GDM1 (cell line): ENCODE results near the gene GTF2H4.
A peak's percentile ranks its signal among the peaks of the same experiment; 100 is the strongest.

Experiments used
- DNase-seq: peaks from one replicate; lab custom pipeline; 2025; lab: John Stamatoyannopoulos, UW

The GTF2H4 gene

GRCh38 chr6:30882759-30883684 lies 25.0 kb upstream of the GTF2H4 start:
- DNase-seq, result no peak

DNA sequence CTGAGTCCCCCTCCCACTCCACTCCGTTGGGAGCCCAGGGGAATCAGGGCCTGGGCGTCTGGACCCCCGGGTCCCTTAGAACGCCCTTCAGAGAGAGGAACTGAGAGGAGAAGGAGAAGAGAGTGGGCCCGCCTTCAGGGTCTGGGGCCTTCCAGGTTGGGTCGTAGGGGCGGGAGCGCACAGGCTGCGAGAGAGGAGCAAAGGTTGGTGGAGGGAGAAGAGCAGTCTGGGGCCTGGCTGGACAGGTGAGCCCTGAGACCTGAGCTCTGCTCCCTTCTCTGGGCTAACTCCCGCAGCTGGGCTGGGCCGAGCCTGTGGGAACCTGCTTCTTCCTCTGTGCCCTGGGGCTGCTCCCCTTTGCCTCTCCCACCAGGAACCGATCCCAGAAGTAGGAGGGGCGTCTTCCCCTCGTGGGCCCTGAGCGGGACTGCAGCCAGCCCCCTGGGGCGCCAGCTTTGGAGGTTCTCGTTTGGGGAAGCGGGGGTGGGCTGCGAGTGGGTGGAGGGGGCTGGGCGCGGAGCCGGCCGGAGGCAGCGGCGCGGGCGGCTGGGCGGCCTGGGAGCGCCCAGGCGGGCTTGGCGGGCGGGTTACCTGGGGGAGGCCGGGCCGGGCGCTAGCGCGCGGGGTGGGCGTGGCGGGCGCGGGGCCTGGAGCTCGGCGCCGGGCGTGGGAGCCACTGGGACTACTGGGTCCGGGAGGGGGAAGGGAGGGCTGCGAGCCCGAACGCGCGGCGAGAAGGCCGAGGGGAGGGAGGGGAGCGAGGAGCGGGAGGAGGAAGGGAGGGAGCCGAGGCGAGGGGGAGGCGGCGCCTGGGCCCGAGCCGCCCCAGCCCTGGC lies 24.1 kb upstream of the GTF2H4 start, which contains the start of gene DDR1:
DDR1 (plus strand) TSS at position 835 of the 836 bp plus-strand sequence. CDS start 4,211 bp downstream, outside the sequence.
- no peak for DNase-seq

GRCh38 chr6:30884521-30885480 lies 23.2 kb upstream of the GTF2H4 start:
- DNase-seq, result no peak

DNA sequence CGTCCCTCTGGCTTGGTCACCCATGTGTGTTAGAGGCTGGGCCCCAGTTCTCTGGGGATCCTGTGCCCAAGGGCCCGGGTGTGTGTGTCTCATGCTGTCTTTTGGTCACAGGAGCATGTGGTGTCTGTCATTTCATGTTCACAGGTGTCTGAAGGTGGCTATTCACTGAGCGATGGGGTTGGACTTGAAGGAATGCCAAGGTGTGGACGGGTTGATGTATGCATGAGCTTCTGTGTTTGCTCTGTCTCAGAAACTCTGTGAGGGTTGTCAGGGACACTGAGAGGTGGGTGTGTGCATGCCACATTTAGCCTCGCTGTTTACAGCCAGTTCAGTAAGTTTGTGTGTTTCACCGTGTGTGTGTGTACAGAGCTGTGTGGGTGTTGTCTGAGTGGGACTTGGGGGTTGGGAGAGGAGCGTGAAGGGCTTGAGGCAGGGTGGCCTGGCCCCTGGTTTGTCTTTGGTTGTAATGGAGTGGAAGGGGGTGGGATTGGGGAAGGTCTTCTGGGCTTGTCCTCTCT lies 22.5 kb upstream of the GTF2H4 start:
- DNase-seq, result peak; percentile 0

DNA sequence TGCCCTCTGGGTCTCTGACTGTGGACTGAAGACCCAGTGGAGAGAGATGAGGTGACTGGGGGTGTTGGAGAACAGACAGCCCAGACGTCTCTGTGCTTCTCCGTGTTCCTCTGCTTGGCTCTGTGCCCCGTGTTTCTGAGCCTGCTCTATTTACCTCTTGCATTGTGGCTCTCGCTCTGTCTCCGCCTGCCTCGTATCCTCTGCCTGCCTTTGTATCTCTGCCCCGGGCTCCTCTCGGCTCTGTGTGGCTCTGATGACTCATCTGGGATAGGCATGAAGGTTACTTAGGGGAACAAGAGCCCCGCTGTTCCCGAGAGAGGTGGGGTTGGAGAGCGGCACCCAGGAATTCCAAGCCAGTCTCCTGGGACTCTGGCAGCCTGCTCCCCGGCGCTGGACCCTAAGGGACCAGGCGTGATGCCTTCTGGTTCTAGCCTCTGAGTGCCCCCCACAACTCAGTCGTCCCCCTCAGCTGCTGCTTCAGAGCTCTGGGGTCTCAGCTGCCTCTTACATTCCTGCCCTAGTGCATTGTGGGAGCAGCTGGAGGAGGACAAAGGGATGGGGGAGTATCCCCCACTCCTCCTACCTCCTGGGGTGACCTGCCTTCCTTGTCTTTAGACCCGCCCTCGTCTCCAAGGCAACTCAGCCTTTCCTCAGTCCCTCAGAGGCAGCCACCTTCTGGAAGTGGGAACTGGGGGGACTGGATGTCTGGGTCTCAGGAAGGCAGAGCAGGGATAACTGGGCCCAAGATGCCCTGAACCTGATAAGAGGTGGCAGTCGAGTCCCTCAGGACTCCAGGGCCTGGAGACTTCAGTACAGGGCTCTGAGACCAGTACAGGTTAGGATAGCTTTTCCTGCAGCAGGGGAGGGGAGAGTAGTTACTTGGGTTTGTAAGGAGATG lies 21.8 kb upstream of the GTF2H4 start:
- no peak for DNase-seq

GRCh38 chr6:30886897-30887255 lies 21.1 kb upstream of the GTF2H4 start:
- DNase-seq, result no peak

DNA sequence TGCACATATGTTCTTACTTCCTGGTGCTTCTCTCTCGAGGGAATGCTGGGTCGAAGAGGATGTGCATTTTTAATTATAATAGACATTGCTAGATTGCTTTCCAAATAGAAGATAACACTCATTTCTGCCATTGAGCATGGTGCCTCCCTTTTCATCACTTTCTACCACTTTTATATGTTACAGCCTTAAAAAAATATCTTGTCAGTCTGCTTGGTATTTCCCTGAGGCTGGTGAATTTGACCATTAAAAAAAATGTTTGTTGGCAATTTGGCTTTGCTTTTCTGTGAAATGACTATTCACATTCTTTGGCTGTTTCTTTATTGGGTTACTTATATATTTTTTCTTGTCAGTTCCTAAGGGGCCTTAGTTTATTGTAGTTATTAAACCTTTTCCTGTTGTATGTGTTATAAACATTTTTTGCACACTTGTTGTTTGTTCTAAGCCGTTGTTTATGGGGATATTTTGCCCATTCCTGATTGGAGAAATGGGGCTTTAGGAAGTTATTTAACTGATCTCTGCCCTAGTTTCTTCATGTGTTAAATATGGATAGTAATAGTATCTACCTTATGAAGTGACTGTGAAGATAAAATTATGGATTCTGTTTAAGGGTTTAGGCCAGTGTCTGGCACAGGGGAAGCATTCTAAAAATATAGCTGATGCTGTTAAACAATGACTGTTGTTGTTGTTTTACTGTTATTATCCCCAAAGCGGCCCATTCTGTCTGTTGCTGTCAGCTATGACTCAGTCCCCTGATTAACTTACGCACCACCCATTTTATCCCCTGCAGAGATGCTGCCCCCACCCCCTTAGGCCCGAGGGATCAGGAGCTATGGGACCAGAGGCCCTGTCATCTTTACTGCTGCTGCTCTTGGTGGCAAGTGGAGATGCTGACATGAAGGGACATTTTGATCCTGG lies 19.8 kb upstream of the GTF2H4 start:
- no peak for DNase-seq

DNA sequence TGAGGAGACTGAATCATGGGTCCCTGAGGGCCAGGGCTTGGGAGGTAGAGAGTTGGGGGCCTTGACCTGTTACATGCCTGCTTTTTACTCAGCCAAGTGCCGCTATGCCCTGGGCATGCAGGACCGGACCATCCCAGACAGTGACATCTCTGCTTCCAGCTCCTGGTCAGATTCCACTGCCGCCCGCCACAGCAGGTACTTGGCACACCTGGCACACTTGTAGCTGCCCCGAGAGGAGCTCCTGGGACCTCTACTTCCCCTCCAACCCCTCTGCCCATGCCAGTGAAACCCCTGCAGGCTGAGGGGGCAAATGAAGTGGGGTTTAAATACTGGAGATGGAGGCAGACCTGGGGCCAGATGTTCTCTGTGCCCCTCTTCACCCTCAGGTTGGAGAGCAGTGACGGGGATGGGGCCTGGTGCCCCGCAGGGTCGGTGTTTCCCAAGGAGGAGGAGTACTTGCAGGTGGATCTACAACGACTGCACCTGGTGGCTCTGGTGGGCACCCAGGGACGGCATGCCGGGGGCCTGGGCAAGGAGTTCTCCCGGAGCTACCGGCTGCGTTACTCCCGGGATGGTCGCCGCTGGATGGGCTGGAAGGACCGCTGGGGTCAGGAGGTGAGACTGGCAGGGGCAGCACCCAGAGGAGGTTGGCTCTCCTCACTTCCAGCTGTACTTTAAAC lies 19.1 kb upstream of the GTF2H4 start:
- no peak for DNase-seq

- DNase-seq, result no peak
Observed at GRCh38 chr6:30889496-30889885, 18.5 kb upstream of the GTF2H4 start.

- no peak for DNase-seq
Observed at GRCh38 chr6:30889921-30890645, 17.9 kb upstream of the GTF2H4 start.

DNA sequence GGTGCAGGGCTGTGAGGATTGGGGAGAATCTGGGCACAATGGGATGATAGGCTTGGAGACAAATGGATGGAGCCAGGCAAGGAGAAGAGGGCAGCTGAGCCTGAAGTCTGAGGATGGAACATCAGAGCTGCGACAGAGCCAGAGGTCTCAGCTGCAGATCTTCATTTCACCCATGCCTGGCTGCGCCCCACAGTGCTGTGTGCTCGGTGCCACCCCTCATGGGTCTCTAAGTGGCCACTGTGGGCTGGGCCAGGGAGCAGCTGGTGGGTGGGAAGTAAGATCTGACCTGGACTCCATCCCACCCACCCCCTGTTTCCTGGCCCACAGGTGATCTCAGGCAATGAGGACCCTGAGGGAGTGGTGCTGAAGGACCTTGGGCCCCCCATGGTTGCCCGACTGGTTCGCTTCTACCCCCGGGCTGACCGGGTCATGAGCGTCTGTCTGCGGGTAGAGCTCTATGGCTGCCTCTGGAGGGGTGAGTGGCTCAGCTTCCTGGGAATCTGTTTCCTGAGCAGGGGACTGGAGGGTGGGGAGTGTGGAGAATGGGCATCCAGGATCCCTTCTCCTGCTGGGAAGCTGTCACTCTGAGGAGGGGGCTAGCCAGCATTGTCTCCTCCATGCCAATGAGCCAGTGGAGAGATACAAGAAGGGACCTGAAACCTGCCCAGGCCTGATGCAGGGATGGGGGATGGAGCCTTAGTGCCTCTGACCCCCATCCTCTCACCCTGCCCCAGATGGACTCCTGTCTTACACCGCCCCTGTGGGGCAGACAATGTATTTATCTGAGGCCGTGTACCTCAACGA lies 17.2 kb upstream of the GTF2H4 start:
- DNase-seq, result no peak

DNA sequence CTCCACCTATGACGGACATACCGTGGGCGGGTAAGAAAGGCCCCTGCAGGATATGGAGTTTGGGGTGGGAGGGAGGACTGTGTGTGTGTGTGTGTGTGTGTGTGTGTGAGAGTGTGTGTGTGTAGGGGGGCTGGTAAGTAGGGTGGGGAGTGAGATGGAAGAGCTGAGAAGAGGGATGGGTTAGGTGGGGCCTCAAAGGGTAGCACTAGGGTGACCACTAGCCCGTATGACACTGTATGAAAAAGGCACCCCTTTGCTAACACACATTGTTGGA lies 16.6 kb upstream of the GTF2H4 start:
- no peak for DNase-seq

DNA sequence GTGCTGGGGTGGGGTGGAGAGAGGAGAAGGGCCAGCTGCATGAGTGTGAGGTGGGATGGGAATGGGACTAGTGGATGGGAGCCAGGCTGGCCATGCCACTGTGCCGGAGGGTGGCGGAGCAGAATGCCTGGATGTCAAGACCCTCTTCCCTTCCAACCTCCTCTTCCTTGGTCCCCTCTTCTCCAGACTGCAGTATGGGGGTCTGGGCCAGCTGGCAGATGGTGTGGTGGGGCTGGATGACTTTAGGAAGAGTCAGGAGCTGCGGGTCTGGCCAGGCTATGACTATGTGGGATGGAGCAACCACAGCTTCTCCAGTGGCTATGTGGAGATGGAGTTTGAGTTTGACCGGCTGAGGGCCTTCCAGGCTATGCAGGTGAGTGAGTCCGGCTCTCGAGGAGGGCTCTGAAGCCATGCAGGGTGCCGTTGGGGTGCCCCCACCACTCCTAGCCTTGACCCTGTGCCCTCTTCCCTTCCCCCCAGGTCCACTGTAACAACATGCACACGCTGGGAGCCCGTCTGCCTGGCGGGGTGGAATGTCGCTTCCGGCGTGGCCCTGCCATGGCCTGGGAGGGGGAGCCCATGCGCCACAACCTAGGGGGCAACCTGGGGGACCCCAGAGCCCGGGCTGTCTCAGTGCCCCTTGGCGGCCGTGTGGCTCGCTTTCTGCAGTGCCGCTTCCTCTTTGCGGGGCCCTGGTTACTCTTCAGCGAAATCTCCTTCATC lies 16.0 kb upstream of the GTF2H4 start:
- no peak for DNase-seq

DNA sequence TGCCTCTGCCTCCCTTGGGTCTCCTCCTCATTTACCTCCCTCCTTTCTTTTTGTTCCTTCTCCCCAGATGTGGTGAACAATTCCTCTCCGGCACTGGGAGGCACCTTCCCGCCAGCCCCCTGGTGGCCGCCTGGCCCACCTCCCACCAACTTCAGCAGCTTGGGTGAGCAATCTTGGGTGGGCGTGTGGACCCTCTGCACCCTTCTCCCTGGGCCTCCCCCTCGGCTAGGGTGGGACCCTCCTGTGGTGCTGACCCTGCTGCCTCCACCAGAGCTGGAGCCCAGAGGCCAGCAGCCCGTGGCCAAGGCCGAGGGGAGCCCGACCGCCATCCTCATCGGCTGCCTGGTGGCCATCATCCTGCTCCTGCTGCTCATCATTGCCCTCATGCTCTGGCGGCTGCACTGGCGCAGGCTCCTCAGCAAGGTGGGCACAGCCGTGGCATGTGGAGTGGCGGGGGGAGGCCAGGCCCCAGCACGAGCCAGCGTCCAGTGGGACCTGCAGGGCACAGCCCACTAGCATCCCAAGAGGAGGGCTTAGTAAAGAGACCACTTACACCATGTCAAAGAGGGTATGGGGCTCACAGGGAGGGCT lies 14.9 kb upstream of the GTF2H4 start:
- no peak for DNase-seq

DNA sequence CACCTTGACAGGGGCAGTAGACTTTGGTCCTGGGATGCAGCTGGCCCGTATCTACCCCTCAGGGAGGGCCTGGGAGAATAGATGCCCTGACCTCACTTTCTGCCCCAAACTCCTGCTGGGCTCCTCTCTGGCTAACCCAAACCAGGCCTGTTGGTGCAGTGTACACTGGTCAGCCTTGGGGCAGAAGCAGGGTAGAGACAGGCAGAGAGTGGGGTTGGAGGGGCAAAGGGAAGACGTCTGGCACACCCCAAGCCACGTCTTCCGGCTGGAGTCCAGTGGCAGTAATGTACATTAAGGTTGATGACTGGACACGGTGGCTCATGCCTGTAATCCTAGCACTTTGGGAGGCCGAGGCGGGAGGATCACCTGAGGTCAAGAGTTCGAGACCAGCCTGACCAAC lies 14.3 kb upstream of the GTF2H4 start:
- DNase-seq, result no peak

DNA sequence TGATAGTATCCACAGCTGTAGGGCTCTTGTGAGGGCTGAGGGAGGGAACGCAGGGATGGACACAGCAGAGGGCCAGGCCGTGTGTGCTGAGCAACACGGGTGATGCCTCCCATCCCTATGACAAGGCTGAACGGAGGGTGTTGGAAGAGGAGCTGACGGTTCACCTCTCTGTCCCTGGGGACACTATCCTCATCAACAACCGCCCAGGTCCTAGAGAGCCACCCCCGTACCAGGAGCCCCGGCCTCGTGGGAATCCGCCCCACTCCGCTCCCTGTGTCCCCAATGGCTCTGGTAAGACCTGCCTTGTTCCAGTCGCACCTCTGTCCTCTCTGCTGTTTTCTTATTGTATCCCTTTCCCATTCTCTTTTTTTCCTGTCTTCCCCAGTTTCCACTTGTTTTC lies 13.6 kb upstream of the GTF2H4 start:
- no peak for DNase-seq

DNA sequence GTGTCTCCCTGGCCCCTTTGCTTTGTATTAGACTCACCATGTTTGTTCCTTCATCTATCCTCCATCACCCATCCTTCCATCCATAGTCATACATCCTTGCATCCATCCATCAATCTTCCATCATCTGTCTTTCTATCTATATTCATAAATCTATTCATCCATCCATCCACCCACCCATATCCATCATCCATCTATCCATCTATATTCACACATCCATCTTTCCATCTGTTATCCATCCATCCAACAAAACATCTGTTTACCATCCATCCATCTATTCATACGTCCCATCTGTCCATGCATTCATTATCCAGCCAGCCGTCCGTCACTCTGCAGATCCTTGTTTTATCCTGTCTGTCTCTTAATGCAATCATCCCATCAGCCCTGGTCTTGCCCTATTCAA lies 13.1 kb upstream of the GTF2H4 start:
- DNase-seq, result no peak
